Hematopoietic multipotent progenitor cell treated with erythropoietin and hydrocortisone succinate and interleukin-3 and kit ligand, for 4 days (in vitro differentiated cells): ENCODE results near the gene CDH8.
A peak's percentile ranks its signal among the peaks of the same experiment; 100 is the strongest.

Experiments
- DNase-seq: peaks from one replicate; pipeline ENCODE4 v3.0.0-alpha.2; 2015

The CDH8 gene, protein sequence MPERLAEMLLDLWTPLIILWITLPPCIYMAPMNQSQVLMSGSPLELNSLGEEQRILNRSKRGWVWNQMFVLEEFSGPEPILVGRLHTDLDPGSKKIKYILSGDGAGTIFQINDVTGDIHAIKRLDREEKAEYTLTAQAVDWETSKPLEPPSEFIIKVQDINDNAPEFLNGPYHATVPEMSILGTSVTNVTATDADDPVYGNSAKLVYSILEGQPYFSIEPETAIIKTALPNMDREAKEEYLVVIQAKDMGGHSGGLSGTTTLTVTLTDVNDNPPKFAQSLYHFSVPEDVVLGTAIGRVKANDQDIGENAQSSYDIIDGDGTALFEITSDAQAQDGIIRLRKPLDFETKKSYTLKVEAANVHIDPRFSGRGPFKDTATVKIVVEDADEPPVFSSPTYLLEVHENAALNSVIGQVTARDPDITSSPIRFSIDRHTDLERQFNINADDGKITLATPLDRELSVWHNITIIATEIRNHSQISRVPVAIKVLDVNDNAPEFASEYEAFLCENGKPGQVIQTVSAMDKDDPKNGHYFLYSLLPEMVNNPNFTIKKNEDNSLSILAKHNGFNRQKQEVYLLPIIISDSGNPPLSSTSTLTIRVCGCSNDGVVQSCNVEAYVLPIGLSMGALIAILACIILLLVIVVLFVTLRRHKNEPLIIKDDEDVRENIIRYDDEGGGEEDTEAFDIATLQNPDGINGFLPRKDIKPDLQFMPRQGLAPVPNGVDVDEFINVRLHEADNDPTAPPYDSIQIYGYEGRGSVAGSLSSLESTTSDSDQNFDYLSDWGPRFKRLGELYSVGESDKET

DNA sequence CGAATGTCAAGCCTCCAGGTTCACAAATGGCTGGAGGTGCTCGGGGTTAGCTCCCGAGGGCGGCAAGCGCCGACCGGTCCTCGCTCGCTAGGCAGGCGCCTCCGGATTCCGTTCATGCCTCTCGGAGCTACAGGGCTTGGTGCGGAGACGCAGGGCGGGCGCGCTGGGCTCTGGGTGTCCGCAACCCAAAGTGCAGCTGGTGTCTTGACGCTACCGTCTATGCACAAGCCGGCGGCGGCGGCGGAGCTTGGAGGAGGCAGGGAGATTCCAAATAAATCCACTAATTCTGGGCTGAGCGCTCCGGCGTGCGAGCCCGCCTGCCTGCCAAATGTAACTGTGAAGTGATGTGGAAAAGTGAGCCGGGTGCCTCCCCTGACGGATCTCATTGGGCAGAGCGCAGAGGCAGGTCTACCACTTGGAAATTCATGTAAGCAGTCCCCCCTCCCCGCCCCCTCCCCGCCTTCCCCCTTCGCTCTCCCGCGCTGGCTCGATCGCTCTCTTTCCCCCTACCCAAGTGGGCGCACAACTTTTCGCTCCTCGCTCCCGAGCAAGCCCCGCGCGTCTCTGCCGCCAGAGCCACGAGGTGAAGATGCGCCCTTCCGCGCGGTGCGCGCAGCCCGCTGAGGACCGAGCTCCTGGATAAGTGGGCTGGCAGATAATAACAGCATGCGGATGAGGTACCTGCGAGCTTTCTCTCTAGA lies at the start of gene CDH8:
TSS of gene CDH8 (minus strand) at position 338 of the 701 bp plus-strand sequence. CDS start 15,035 bp downstream, outside the sequence.
- peak; percentile 5 for DNase-seq

DNA sequence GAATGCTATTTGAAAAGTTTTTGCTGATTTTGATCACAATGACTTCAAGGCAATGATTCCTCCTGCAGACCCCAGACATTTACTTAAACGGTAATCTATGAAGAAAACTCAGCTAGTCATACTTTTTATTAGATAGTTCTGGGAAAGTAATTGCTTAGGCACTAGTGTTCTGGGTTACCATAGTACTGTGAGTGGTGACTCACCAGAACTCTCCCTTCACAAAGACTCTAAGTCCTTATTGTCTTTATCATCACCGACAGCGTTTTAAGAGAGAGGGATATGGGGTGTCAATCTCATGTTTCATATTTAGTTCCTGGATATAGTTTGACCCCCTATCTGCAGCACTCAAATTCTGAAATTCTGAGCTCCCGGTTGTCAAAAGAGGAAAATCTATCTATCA lies 43.0 kb upstream of the CDH8 start:
- no peak for DNase-seq

DNA sequence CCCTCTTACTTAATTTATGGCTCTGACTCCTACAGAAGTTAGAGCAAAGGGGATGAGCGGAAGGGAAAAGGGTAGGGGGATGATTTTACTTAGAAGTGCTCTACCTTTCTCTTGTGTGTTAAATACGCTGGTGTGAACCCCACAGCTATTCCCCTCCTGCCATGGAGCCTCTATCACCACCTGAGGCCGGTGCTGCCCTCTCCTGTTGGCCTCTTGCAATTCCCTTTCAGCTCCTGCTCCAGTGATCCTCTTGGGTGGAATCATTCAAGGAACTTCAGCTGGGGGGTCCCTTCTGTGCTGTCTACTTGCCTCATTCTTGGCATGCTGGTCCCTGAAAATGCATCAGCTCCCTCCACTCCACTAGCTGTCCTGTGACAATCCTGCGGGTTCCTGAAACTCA lies 41.8 kb upstream of the CDH8 start:
- DNase-seq: peak; percentile 5

DNA sequence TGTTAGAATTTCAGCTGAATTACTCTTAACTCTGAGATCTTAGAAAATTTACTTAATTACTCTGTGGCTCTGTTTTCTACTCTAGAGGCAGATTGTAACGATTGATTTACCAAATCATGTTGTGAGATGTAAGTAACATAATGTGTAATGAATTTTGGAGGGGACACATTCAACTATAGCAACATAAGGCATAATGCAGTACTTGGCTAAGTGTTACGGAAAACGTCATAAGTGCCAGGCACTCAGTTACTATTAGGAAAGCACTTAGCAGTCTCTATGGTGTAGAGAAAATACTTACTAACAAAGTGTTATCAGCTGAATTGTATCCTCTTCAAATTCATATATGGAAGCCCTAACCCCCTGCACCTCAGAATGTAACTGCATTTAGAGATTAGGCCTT lies 40.6 kb upstream of the CDH8 start:
- no peak for DNase-seq

DNA sequence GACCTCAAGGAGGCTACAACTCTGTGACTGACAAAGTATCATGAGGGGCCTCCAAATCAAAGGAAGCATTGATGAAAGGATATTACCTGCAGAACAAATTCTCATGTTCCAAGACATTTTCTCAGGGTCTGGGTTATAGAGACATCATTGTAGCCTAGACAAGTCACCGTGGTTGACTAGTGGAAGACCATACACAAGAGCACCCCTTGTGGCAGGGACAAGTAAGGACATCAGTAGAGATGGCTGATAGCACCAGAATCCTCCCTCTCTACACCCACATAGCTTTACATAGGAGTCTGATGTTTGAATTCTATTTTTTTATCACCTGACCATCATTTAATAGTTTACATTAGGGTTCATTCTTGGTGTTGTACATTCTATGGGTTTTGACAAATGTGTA lies 32.5 kb upstream of the CDH8 start:
- peak; percentile 54 for DNase-seq

DNA sequence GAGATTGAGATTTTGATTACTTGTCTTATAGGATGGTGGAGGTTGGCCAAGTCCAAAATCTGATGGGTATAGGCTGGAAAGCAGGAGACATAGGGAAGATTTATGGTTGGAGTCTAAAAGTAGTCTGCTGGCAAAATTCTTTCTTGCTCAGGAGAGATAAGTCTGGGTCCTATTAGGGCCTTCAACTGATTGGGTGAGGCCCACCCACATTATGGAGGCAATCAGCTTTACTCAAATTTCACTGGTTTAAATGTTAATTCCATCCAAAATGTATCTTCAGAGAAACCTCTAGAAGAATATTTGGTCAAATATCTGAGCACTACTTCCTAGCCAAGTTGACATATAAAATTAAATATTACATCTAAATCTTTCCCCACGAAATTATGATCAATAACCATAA lies 31.7 kb upstream of the CDH8 start:
- no peak for DNase-seq

DNA sequence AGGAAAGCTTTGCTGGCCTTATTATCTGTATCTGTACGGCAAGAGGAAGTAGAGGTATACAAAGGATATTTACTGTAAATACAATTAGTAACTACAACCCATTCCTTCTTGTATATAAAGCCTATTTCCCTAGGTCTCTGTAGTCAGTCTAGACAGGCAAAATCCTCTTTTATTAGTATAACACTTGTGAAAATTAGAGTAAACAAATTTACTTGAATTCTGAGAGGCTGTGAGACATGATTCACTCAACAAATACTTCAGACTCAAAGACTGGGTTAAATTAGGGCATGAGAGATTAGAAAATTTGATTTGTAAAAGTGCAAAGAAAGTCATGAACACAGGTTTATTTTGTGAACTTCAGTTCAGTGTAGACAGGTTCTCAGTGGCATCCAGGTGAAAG lies 30.9 kb upstream of the CDH8 start:
- no peak for DNase-seq

DNA sequence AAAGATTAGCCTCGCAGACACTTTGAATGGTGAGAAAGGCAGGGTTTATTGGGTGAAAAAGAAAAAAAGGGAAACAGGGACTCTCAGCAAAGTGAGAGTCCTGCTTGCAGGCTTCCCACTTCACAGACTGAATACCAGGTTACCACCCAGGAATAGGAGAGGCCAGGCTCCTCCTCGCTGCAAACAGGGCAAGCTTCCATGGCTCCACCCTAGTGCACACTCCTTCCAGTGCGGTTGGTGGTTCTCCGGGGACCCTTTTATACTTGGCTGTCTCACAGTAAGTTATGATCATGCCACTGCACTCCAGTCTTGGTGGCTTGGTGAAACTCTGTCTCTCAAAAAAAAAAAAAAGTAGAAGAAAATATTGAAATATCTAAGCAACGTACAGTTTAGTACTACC lies 30.5 kb upstream of the CDH8 start:
- no peak for DNase-seq

DNA sequence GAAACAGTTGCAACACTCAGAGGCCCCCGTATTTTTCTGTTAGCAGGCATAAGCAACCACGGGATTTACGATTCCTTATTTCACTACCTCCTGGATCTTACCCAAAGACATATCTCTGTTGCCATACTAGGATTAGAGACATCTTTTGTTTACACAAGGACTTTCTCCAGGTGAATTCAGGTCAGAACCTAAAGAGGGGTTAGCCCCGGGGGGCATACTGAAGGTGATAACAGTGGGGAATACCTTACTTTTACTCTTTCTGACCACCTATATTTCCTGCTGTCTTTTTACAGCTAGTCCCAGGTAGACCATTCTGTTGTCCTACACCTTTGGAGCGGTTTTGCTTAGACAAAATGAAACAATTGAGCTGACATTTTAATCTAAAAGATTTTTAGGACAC lies 27.9 kb upstream of the CDH8 start:
- no peak for DNase-seq

DNA sequence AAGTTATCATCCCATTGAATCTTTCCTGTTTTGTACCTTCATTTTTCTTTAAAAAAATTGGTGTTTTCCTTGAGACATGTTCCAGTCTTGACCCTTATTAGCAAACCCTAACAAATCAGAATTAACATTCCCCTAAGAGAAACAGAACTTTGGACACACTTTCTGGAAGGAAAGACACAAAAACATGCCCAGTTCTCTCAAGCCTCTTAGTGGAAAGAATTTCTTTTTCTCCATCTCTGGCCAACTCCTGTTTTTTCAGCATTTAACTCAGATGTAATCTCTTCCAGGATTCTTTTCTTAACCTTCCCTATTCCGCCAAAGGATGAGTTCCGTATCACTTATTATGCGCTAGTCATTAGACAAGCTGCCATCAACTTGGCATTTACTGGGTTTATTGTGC lies 23.9 kb upstream of the CDH8 start:
- no peak for DNase-seq

DNA sequence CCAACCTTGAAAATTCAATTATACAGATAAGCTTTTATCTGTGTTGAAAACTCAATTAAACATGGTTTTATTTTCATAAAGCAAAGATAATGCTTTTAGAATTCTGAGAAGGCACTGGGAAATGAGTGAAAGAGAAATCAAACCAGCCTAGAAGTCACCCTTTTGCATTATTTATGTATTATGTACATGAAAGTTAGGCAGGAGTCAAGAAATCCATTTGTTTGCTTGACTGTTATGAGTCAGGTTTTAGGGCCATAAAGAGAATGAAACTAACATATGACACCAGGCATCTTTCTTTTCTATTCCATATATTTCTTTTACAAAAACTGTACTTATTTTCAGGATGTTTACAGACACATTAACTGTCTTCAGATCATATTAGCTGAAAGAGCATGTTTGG lies 23.3 kb upstream of the CDH8 start:
- DNase-seq: no peak

DNA sequence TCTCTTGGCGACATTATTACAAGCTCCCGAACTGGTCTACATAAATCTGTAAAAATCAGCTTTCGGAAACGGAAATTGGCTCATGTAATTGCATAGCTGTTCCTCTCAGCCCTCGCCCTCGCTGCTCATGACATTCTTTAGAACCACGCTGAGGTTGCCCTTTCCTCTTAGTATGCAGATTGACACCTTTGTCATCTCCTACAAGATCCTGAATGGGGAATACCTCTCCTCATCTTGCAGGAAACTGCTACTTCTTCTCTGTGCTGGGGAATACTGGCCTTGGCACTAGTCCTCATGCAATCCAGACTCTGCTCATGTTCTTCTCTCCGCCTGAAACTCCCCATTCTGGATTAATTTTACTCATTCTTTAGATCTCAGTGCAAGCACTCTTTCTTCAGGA lies 22.2 kb upstream of the CDH8 start:
- no peak for DNase-seq

DNA sequence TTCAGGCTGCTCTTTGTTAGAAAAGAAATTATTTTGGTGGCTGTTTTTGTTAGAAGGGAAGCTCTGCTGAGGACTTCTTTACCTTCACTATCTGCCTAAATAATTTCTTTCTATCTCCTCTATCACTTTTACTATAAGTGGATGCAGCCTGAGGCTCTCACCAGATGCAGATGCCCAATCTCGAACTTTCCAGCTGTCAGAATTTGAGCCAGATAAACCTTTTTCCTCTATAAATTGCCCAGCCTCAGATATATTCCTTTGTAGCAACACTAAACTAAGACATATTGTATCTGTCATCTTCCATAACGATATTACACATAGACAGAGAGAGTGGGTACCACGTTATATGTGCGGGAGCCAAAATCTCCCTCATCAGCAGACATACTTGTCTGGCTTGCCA lies 15.7 kb upstream of the CDH8 start:
- no peak for DNase-seq

DNA sequence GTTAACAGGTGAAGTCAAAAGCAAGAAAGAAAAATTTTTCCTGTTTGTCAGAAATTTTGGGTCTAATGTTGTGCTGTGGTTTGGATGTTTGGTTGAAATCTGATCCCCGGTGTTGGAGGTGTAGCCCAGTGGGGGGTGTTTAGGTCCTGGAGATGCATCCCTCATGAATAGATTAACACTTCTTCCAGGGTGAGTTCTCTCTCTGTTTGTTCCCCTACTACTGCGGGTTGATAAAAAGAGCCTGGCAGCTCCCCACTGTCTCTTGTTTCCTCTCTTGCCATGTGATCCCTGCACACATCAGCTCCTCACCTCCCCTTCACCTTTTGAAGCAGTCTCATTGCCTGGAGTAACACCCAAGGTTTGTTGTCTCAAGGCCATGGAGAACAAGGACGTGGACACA lies 14.6 kb upstream of the CDH8 start:
- no peak for DNase-seq

DNA sequence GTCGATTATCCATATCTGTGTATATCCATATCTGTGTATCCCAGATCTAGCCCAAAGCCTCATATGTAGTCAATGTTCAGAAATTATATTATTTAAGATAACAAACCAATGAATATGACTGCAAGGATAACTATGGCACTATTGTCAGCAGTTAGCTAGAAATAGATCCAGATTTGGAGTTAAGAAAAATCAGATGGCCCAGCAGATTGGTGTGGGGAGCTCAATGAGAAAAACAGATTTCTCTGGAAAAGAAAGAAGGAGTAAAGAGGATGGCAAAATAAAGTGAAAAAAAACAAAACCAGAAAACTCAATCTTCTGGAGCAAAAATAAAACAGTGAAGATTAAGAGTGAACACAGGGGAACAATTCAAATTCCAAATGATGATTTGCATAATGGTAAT lies 10.6 kb upstream of the CDH8 start:
- DNase-seq: no peak

DNA sequence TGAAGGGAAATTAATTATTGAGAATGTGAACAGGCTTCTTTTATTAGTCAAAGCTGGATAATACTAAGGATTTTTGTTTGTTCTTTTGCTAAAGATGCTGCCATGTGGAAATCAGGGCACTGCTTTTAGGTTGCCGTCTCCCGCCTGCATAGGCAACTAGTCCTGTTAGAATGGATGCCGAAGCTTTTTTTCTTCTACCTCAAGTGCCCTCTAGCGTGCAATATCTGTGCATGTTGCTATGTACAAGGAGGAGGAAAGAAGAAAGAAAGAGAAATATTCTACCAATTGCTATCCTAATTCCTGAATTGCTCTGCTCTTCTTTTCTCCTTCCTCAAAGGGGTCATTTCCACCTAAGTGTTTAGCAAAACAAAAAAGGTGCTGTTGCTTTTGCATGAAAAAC lies 5.2 kb upstream of the CDH8 start:
- DNase-seq: peak; percentile 45

DNA sequence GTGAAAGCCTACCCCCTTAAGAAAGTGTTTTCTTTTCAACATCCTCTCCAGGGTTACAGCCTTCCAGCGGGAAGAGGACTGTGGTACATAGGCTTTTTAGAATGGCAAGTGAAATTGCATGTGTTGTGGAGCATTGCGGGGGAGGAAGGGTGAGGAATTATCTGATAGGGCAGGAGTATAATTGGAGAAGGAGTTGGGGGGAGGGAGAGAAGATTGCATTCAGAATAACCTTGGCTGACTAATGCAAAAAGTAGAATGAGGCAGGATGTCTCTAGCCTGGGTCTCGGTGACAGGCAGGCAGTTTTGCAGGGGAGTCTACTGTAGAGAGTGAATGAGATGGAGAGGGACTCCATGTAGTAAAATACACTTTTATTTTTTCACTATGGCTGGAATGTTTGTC lies 2.4 kb upstream of the CDH8 start:
- no peak for DNase-seq

DNA sequence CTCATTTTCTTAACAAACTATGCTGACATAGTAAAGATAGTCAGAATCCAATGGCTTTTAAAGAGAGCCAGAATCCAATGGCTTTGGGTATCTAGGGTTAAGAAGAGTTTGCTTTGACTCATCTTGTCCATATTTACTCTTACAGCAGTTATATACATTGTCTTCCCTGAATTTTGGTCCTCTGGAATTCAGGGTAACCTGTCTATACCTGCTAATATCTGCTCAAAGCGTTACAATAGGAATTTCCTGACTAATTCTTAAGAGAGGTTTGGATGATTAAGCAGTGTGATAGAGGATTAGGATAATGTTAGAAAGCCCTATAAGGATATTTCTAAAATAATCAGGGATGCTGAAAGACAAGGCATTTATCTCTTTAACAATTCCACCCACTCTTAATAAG lies 2.0 kb upstream of the CDH8 start:
- no peak for DNase-seq

DNA sequence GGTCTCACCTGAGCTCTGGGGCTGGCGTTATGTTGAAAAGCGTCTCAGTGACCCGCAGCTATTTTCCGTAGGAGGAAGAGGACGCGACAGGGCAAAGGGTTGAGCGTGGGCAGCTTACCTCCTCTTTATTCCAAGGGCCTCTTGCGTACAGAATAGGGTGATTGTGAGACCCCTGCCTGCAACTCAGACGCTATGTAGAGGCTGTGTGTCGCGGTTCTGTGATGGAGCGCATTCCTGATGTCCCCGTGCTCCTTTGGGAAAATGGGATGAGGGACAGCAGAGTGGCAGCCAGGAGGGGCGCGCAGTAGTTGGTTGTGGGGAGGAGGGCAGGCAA lies 531 bp upstream of the CDH8 start:
- no peak for DNase-seq

DNA sequence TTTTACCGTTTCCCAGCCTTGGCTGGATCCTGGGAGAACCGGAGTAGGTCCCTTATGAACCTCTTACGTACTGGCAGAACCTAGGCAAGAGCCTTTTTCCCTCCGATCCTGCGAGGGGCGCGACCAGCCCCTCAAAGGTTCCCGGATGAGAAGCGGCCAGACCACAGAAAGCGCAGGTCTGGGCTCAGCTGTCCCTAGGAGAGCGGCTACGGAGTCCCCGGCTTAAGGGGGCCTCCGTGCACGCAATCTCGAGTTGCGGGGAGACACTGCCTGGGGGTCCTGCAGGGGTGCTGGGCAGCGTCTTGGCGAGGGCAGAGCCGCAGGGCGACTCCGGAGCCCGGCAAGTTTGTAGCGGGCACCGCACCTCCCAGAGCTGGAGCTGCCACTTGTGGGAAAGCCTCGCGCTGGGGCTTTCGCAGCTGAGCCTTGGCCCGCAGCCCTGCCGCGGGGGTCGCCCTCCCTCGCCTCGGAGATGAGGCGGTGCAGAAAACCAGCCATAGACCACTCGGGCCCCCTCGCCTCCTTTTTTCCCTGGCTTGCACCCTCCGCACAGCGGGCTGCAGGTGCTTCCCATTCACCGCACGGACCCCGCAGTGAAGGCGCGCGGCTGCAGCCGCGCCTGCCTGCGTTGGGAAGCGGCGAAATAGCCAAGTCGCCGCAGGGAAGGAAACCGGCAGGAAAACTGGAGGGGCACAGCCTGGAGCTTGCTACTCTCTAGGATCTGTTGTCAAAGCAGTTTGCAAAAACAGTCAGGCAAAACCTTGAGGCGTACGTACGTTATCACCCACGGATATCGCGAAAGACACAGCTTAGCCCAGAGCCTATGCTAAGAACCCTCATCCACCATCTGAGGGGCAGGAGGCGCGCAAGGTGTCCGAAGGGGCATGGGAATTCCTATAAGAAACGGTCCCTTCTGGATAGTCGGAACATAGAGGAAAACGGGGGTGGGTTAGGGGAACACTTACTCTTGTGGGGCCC lies 834 bp downstream of the CDH8 start:
- DNase-seq: peak; percentile 3

DNA sequence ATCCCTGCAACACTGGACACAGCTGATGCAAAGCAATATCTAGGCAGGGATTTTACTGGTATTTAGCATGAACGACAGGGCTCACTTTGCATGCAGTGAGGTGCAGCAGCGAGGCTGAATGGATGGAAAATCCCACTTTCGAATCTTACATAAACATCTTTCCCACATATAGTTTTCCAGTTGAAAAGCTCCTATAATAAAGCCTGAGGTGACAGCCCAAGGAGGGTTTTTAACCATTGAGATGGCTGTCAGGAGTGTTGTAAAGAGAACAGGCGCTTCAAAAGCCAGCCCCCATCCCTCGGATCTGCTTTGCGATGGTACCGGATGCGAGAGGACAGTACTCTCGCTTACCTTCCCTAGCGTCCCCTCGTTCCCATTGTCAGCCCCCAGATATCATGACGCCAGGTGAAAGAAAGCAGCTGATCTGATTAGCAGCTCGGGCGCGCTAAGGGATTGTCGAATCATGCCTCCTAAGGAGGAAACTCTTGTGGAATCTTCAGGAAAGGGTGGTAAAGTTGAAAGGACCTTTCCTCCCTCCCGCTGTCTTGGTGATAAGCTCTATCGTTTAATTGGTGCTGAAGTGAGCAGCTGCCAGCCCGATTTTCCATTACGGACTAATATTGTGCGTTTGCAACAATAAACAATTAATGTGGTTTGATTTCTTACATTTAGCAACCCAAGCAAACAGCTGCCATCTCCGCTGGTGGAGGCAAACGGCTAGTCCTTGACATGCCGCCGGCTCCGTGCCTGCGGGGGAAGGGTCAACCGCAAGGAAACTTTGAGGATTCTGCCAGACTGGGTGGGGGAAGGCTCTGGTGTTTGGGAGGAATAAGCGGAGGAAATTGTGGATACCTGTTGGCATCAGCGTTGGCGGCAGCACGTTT lies 1.8 kb downstream of the CDH8 start:
- no peak for DNase-seq

DNA sequence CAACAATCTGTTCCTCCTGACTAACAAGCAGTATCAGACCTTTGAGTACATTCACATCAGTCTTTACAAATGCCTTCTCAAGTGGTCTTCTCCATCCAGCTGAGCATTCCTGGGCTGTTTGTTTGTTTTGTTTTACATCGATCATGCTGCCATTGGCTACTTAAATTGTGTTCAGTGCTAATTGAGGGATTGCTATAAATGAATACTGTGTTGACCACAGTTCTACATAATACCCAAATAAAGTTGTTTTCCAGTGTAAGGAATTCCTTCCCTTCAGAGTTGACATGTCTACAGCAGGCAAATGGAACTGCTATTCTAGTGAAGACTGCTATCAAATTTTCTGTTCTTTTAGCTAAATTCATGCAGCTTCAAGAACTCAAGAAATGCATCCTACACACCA lies 3.2 kb downstream of the CDH8 start:
- DNase-seq: no peak
